ENCODE data around the gene MYADML2. TPM values are rescaled to one million over a fixed set of nuclear protein-coding genes. Genes with fewer than 3 reads are reported as not detected.
A peak's percentile ranks its signal among the peaks of the same experiment; 100 is the strongest.

Gene MYADML2
- total RNA-seq, 2 experiments from 2014 or later: not detected

GRCh38 chr17:81934098-81934757 is 12.8 kb downstream of the MYADML2 start:
- no peaks in the 10 kb centered on the region for H3K9me3 Mint-ChIP-seq
- peaks cover 39% of the 10 kb centered on the region for H3K36me3 Mint-ChIP-seq (ENCODE audit: low read depth)
- H3K4me1 Mint-ChIP-seq (ENCODE audit: low read depth): peaks cover 41% of the 10 kb centered on the region
- ATAC-seq: no peak
- POLR2A ChIA-PET: interaction anchor here (0.8 to 2.8 kb wide), 3 partner anchors 9 to 68 kb away, joined by 3 to 12 read pairs (median 4); no protein-coding TSS in a partner anchor
- intact Hi-C loops (cut with micrococcal nuclease): no loop called here
- DNase-seq: no peak
- CTCF ChIA-PET: interaction anchor here (1.0 to 1.6 kb wide), 2 partner anchors 64 to 86 kb away, joined by 3 to 4 read pairs; no protein-coding TSS in a partner anchor
- TF ChIP-seq CTCF (IDR thresholded peaks at IDR 0.05): no peak
- H3K4me3 Mint-ChIP-seq: peak overlapping the region; percentile 5
- no peak overlapping the region for H3K27ac Mint-ChIP-seq
- H3K27me3 Mint-ChIP-seq: peaks cover 2% of the 10 kb centered on the region

GRCh38 chr17:81933178-81933699 is 13.8 kb downstream of the MYADML2 start:
- Mint-ChIP-seq H3K27ac (no peak overlapping the region), H3K27me3 (peaks cover 5% of the 10 kb centered on the region), H3K9me3 (no peaks in the 10 kb centered on the region), H3K4me1 (ENCODE audit: low read depth) (peaks cover 43% of the 10 kb centered on the region), H3K4me3 (no peak overlapping the region), H3K36me3 (ENCODE audit: low read depth) (peaks cover 39% of the 10 kb centered on the region)
- CTCF ChIA-PET: interaction anchor here (1.0 kb wide), 1 partner anchor 87 kb away, joined by 3 read pairs; no protein-coding TSS in a partner anchor
- ATAC-seq (no peak), DNase-seq (peak; percentile 39)
- intact Hi-C loops (cut with micrococcal nuclease): no loop called here
- POLR2A ChIA-PET: interaction anchor here (1.5 to 2.8 kb wide), 2 partner anchors 10 to 16 kb away, joined by 3 to 12 read pairs; no protein-coding TSS in a partner anchor
- TF ChIP-seq CTCF (IDR thresholded peaks at IDR 0.05): no peak

GRCh38 chr17:81932333-81932983 is 14.6 kb downstream of the MYADML2 start:
- Mint-ChIP-seq H3K9me3 (no peaks in the 10 kb centered on the region), H3K4me1 (ENCODE audit: low read depth) (peaks cover 38% of the 10 kb centered on the region), H3K27me3 (peaks cover 5% of the 10 kb centered on the region), H3K4me3 (no peak overlapping the region), H3K27ac (no peak overlapping the region), H3K36me3 (ENCODE audit: low read depth) (peaks cover 39% of the 10 kb centered on the region)
- no peak for ATAC-seq
- intact Hi-C loops (cut with micrococcal nuclease): no loop called here
- ChIA-PET POLR2A (no interaction called here), CTCF (interaction anchor here (2.2 kb wide), 1 partner anchor 27 kb away, joined by 7 read pairs; no protein-coding TSS in a partner anchor)
- TF ChIP-seq CTCF (IDR thresholded peaks at IDR 0.05): no peak
- no peak for DNase-seq

GRCh38 chr17:81931557-81932332 is 15.3 kb downstream of the MYADML2 start:
- H3K4me1 Mint-ChIP-seq (ENCODE audit: low read depth): peaks cover 38% of the 10 kb centered on the region
- CTCF ChIA-PET: interaction anchor here (2.2 kb wide), 1 partner anchor 28 kb away, joined by 7 read pairs; no protein-coding TSS in a partner anchor

More at GRCh38 chr17:81931557-81932332, 15.3 kb downstream of the MYADML2 start:
- H3K27me3 Mint-ChIP-seq: peaks cover 5% of the 10 kb centered on the region
- intact Hi-C loops (cut with micrococcal nuclease): no loop called here
- TF ChIP-seq CTCF (IDR thresholded peaks at IDR 0.05): no peak
- no peaks in the 10 kb centered on the region for H3K9me3 Mint-ChIP-seq
- POLR2A ChIA-PET: interaction anchor here (0.8 to 1.4 kb wide), 2 partner anchors 60 to 167 kb away, joined by 3 to 5 read pairs; no protein-coding TSS in a partner anchor
- no peak for ATAC-seq
- no peak overlapping the region for H3K4me3 Mint-ChIP-seq
- H3K27ac Mint-ChIP-seq: no peak overlapping the region
- no peak for DNase-seq
- peaks cover 39% of the 10 kb centered on the region for H3K36me3 Mint-ChIP-seq (ENCODE audit: low read depth)

Data from activated CD8-positive, alpha-beta T cell treated with anti-CD3 and anti-CD28 coated beads for 36 hours (primary cell).